H9 (cell line): ENCODE measurements around the gene SYAP1. TPM values are rescaled to one million over a fixed set of nuclear protein-coding genes. Genes with fewer than 3 reads are reported as not detected.

Experiments used
- DNase-seq: peaks from one replicate; pipeline ENCODE4 v3.0.0-alpha.2; 2017
- H2AFZ ChIP-seq: one replicate; pipeline ENCODE4 v1.6.1; 2013; ENCODE audit warnings: mild to moderate bottlenecking, low read length, control low read depth, moderate library complexity
- H2AK5ac ChIP-seq: 2 replicates; pipeline ENCODE4 v1.6.1; 2013; ENCODE audit warnings: low read length, control low read depth, mixed read lengths; ENCODE audit not compliant: insufficient read length
- H2BK120ac ChIP-seq: one replicate; pipeline ENCODE4 v1.6.1; 2013; ENCODE audit warnings: low read depth, mild to moderate bottlenecking, low read length, control low read depth, inconsistent platforms; ENCODE audit not compliant: poor library complexity, severe bottlenecking
- H2BK12ac ChIP-seq: 2 replicates; pipeline ENCODE4 v1.6.1; 2013; ENCODE audit warnings: low read length, control low read depth, mixed read lengths, low read depth; ENCODE audit not compliant: insufficient read length
- H2BK15ac ChIP-seq: 2 replicates; pipeline ENCODE4 v1.6.1; 2013; ENCODE audit warnings: low read depth, low read length, control low read depth
- H2BK20ac ChIP-seq: one replicate; pipeline ENCODE4 v1.6.1; 2013; ENCODE audit warnings: low read depth, mild to moderate bottlenecking, low read length, control low read depth, inconsistent platforms; ENCODE audit not compliant: poor library complexity, severe bottlenecking
- H2BK5ac ChIP-seq: 2 replicates; pipeline ENCODE4 v1.6.1; 2013; ENCODE audit warnings: low read length, control low read depth, mixed read lengths; ENCODE audit not compliant: insufficient read length
- H3K14ac ChIP-seq: 2 replicates; pipeline ENCODE4 v1.6.1; 2013; ENCODE audit warnings: low read length, control low read depth; ENCODE audit not compliant: insufficient read depth
- H3K18ac ChIP-seq: 2 replicates; pipeline ENCODE4 v1.6.1; 2013; ENCODE audit warnings: low read depth, mild to moderate bottlenecking, mixed read lengths, low read length, control low read depth; ENCODE audit not compliant: insufficient read length
- H3K23ac ChIP-seq: 2 replicates; pipeline ENCODE4 v1.6.1; 2013; ENCODE audit warnings: low read length, control low read depth, mixed read lengths, low read depth; ENCODE audit not compliant: insufficient read length
- H3K23me2 ChIP-seq: 2 replicates; pipeline ENCODE4 v1.6.1; 2013; ENCODE audit warnings: low read depth, mild to moderate bottlenecking, mixed read lengths, low read length, control low read depth; ENCODE audit not compliant: insufficient read length, poor library complexity, severe bottlenecking
- H3K27ac ChIP-seq: 2 replicates; pipeline ENCODE4 v1.5.1; 2013; ENCODE audit warnings: low read length, control low read depth, mixed read lengths, low read depth; ENCODE audit not compliant: insufficient read length
- H3K27me3 ChIP-seq: 2 replicates; pipeline ENCODE4 v1.6.1; 2013; ENCODE audit warnings: low read length, control low read depth, inconsistent platforms; ENCODE audit not compliant: insufficient read depth
- H3K4ac ChIP-seq: 2 replicates; pipeline ENCODE4 v1.6.1; 2013; ENCODE audit warnings: low read depth, mild to moderate bottlenecking, control low read depth, inconsistent platforms, low read length, moderate library complexity
- H3K4me1 ChIP-seq: 2 replicates; pipeline ENCODE4 v1.6.1; 2013; ENCODE audit warnings: low read length, control low read depth, inconsistent platforms; ENCODE audit not compliant: insufficient read depth
- H3K4me2 ChIP-seq: 2 replicates; pipeline ENCODE4 v1.6.1; 2013; ENCODE audit warnings: low read length, control low read depth, mixed read lengths; ENCODE audit not compliant: insufficient read length, insufficient read depth
- H3K56ac ChIP-seq: 2 replicates; pipeline ENCODE4 v1.6.1; 2013; ENCODE audit warnings: low read depth, mild to moderate bottlenecking, mixed read lengths, low read length, control low read depth; ENCODE audit not compliant: insufficient read length
- H3K79me1 ChIP-seq: 2 replicates; pipeline ENCODE4 v1.6.1; 2013; ENCODE audit warnings: low read depth, mild to moderate bottlenecking, moderate library complexity, low read length, control low read depth, inconsistent platforms; ENCODE audit not compliant: insufficient read depth, poor library complexity, severe bottlenecking
- H3K79me2 ChIP-seq: 2 replicates; pipeline ENCODE4 v1.6.1; 2013; ENCODE audit warnings: low read length, control low read depth, inconsistent platforms; ENCODE audit not compliant: insufficient read depth
- H3K9ac ChIP-seq: 2 replicates; pipeline ENCODE4 v1.6.1; 2013; ENCODE audit warnings: low read length, control low read depth, mixed read lengths; ENCODE audit not compliant: insufficient read length; ENCODE audit errors: extremely low read depth
- H3K9me3 ChIP-seq: one replicate; pipeline ENCODE4 v1.6.1; 2013; ENCODE audit warnings: low read depth, low read length, inconsistent platforms; ENCODE audit not compliant: control insufficient read depth
- H3T11ph ChIP-seq: one replicate; pipeline ENCODE4 v1.6.1; 2013; ENCODE audit warnings: mild to moderate bottlenecking, low read length, control low read depth, inconsistent platforms
- H4K20me1 ChIP-seq: one replicate; pipeline ENCODE4 v1.6.1; 2013; ENCODE audit not compliant: control insufficient read depth, insufficient read length, insufficient read depth
- H4K5ac ChIP-seq: 2 replicates; pipeline ENCODE4 v1.6.1; 2013; ENCODE audit warnings: low read depth, mild to moderate bottlenecking, mixed read lengths, low read length, control low read depth; ENCODE audit not compliant: insufficient read length
- H4K8ac ChIP-seq: replicated peaks from 2 replicates; pipeline ENCODE4 v1.6.1; 2013; ENCODE audit warnings: low read length, control low read depth, mixed read lengths, low read depth; ENCODE audit not compliant: insufficient read length
- H4K91ac ChIP-seq: 2 replicates; pipeline ENCODE4 v1.6.1; 2013; ENCODE audit warnings: low read depth, mild to moderate bottlenecking, moderate library complexity, mixed read lengths, low read length, control low read depth; ENCODE audit not compliant: insufficient read length
- H3K27ac Mint-ChIP-seq, 3 experiments: 2 replicates in 2 of 3; 3 replicates in 1 of 3; pipeline ENCODE4 v1.8.0; 2020 to 2021; ENCODE audit warnings: mixed read lengths in 3 of 3, mild to moderate bottlenecking in 1 of 3, moderate library complexity in 1 of 3
- H3K27me3 Mint-ChIP-seq: 2 replicates; pipeline ENCODE4 v1.8.0; 2021; ENCODE audit warnings: low read depth, mild to moderate bottlenecking, moderate library complexity, mixed read lengths
- H3K36me3 Mint-ChIP-seq, 3 experiments: 2 replicates in 2 of 3; 3 replicates in 1 of 3; pipeline ENCODE4 v1.8.0; 2020 to 2021; ENCODE audit warnings: low read depth in 3 of 3, mixed read lengths in 3 of 3; ENCODE audit not compliant: insufficient read depth in 1 of 3
- H3K4me1 Mint-ChIP-seq, 2 experiments: 2 replicates each; pipeline ENCODE4 v1.8.0; 2020; ENCODE audit warnings: mixed read lengths in 2 of 2
- H3K4me3 Mint-ChIP-seq, 2 experiments: 2 replicates in 1 of 2; 3 replicates in 1 of 2; pipeline ENCODE4 v1.8.0; 2020 to 2021; ENCODE audit warnings: mild to moderate bottlenecking in 2 of 2, mixed read lengths in 2 of 2, moderate library complexity in 1 of 2
- H3K9me3 Mint-ChIP-seq, 2 experiments: 2 replicates in 1 of 2; 3 replicates in 1 of 2; pipeline ENCODE4 v1.8.0; 2020; ENCODE audit warnings: mild to moderate bottlenecking in 2 of 2, mixed read lengths in 2 of 2, moderate library complexity in 1 of 2
- WGBS: extraction: QIAGEN DNeasy Blood & Tissue Kit; methylation state at CpG from one replicate; pipeline ENCODE4 v1.1.7; 2013; ENCODE audit warnings: missing lambda C conversion rate, low lambda C conversion rate, mixed read lengths; ENCODE audit not compliant: insufficient read length; ENCODE audit errors: extremely low coverage; 5-methylcytosine and 5-hydroxymethylcytosine counted together
- total RNA-seq: library from RNA; stranded (reverse); gene quantifications from 2 replicates; pipeline ENCODE4 v1.2.1, GENCODE V29; 2021
- TF ChIP-seq, protein P1 (sequence below): fragments of 200-600 bp; sonication (generic); conservative IDR thresholded peaks from 3 replicates; pipeline ENCODE4 v1.8.0; 2021; ENCODE audit warnings: antibody characterized with exemption, mild to moderate bottlenecking

The SYAP1 gene
- total RNA-seq, 1 experiment from 2014 or later = 42.7 TPM

DNA sequence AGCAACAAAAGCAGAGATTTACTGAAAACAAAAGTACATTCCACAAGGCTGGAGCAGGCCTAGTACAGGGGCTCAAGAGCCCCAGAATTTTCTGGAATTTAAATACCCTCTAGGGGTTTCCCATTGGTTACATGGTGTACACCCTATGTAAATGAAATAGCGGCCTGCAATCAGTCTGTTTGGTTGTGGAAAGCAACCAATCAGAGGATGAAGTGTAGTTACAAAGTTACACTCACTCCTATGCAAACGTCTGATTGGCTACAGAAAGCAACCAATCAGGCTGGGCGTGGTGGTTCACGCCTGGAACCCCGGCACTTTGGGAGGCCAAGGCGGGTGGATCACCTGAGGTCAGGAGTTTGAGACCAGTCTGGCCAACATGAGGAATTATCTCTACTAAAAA lies 53.0 kb downstream of the SYAP1 start:
- Histone ChIP-seq H3K23ac (no peak overlapping the region), H3K4ac (no peak overlapping the region; the same call in 1 of the 2 replicates), H3T11ph (peak overlapping the region; percentile 74), H2AK5ac (no peak overlapping the region), H3K9me3 (no peaks in the 10 kb centered on the region), H2BK12ac (no peak overlapping the region), H2BK120ac (no peak overlapping the region), H3K9ac (peak overlapping the region; percentile 47), H3K4me2 (no peak overlapping the region), H3K23me2 (no peaks in the 10 kb centered on the region), H4K5ac (peak overlapping the region; percentile 73), H2BK5ac (peak overlapping the region; percentile 75), H3K27ac (peak overlapping the region; percentile 98), H3K27me3 (no peaks in the 10 kb centered on the region), H3K56ac (no peak overlapping the region), H4K20me1 (no peaks in the 10 kb centered on the region), H3K14ac (no peak overlapping the region; the same call in 1 of the 2 replicates), H2AFZ (no peak overlapping the region), H3K4me1 (peaks cover 5% of the 10 kb centered on the region; the same call in 1 of the 2 replicates), H3K79me2 (no peaks in the 10 kb centered on the region), H2BK15ac (no peak overlapping the region), H4K8ac (no peak overlapping the region), H4K91ac (no peak overlapping the region), H3K79me1 (no peaks in the 10 kb centered on the region), H2BK20ac (no peak overlapping the region), H3K18ac (peak overlapping the region; percentile 68)
- peaks cover 27 to 28% of the 10 kb centered on the region in 2 experiments for H3K4me1 Mint-ChIP-seq
- H3K27ac Mint-ChIP-seq = peak overlapping the region; percentile 99 to 100 (median 100)
- H3K4me3 Mint-ChIP-seq = peak overlapping the region; percentile 28 to 38; a peak in 2 of 5 replicates
- H3K27me3 Mint-ChIP-seq = no peaks in the 10 kb centered on the region
- H3K36me3 Mint-ChIP-seq = peaks cover 4 to 21% (median 5%) of the 10 kb centered on the region in 3 experiments; a peak in 5 of 7 replicates
- WGBS = no CpG with 5 or more reads among the region's 6 CpGs
- H3K9me3 Mint-ChIP-seq = peaks cover 8 to 14% of the 10 kb centered on the region in 2 experiments
- TF ChIP-seq, protein P1, sequence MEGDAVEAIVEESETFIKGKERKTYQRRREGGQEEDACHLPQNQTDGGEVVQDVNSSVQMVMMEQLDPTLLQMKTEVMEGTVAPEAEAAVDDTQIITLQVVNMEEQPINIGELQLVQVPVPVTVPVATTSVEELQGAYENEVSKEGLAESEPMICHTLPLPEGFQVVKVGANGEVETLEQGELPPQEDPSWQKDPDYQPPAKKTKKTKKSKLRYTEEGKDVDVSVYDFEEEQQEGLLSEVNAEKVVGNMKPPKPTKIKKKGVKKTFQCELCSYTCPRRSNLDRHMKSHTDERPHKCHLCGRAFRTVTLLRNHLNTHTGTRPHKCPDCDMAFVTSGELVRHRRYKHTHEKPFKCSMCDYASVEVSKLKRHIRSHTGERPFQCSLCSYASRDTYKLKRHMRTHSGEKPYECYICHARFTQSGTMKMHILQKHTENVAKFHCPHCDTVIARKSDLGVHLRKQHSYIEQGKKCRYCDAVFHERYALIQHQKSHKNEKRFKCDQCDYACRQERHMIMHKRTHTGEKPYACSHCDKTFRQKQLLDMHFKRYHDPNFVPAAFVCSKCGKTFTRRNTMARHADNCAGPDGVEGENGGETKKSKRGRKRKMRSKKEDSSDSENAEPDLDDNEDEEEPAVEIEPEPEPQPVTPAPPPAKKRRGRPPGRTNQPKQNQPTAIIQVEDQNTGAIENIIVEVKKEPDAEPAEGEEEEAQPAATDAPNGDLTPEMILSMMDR = no peak
- DNase-seq = peak; percentile 90
